K562 (cell line): ENCODE data around the gene ZC3H7B. TPM values are rescaled to one million over a fixed set of nuclear protein-coding genes. Genes with fewer than 3 reads are reported as not detected.
A peak's percentile ranks its signal among the peaks of the same experiment; 100 is the strongest.

Experiments used
- ATAC-seq: fragments of 200-7000 bp; cut with Tn5 transposase; 3 replicates; pipeline ENCODE4 v1.9.1; 2020; ENCODE audit warnings: moderate library complexity
- BruUV-seq: library from RNA; stranded (reverse); fragments of 400-500 nt; replicated peaks from 2 replicates; lab custom pipeline; 2021; lab: Mats Ljungman, UMichigan
- CTCF ChIA-PET: fragments of 300-600 bp; formaldehyde crosslinking; extraction: SDS; loops from one replicate; lab custom pipeline; 2021; ENCODE audit warnings: low intra/inter-chr PET ratio; lab: Yijun Ruan, JAX
- POLR2A ChIA-PET: fragments of 300-600, 350-650 bp; sonication (Branson Sonifier 250); formaldehyde crosslinking; extraction: SDS; loops from one replicate; lab custom pipeline; 2021; ENCODE audit warnings: antibody characterized with exemption, inconsistent platforms; lab: Yijun Ruan, JAX
- DNase-seq, 4 experiments: peaks; one replicate each; pipeline versions ENCODE4 v3.0.0 to v3.0.0-alpha.2; 2011 to 2018; ENCODE audit warnings: low spot score in 3 of 4, mixed read lengths in 3 of 4; ENCODE audit errors: extremely low read depth in 1 of 4
- FAIRE-seq: peaks from 2 replicates; lab custom pipeline; 2011; peaks lifted over from hg19 to GRCh38; lab: Jason Lieb, UNC
- H2AFZ ChIP-seq: 2 replicates; pipeline ENCODE4 v1.6.0; 2011; ENCODE audit warnings: low read depth, low read length, control low read depth, inconsistent platforms
- H3K27ac ChIP-seq: fragments of 200-600 bp; 3 replicates; pipeline ENCODE4 v1.8.0; 2011; ENCODE audit warnings: low read depth, mild to moderate bottlenecking, control low read depth, inconsistent platforms, low read length, moderate library complexity, mixed read lengths; ENCODE audit errors: extremely low read depth
- H3K27me3 ChIP-seq, 2 experiments: fragments of 300-600 bp in 1 of 2; 2 replicates in 1 of 2; 3 replicates in 1 of 2; pipeline versions ENCODE4 v1.6.0 to v1.8.0; 2011; ENCODE audit warnings: inconsistent platforms in 2 of 2, low read length in 2 of 2, mild to moderate bottlenecking in 1 of 2, mixed read lengths in 1 of 2, moderate library complexity in 1 of 2; ENCODE audit not compliant: control insufficient read depth in 2 of 2, insufficient read depth in 2 of 2
- H3K36me3 ChIP-seq: fragments of 300-600 bp; 3 replicates; pipeline ENCODE4 v1.8.0; 2011; ENCODE audit warnings: mild to moderate bottlenecking, low read length, inconsistent platforms; ENCODE audit not compliant: control insufficient read depth, insufficient read depth
- H3K4me1 ChIP-seq, 2 experiments: fragments of 200-600 bp in 1 of 2; replicated peaks in 1 of 2; 2 replicates in 1 of 2; 3 replicates in 1 of 2; pipeline versions ENCODE4 v1.5.1 to v1.8.0; 2011; ENCODE audit warnings: inconsistent platforms in 2 of 2, low read length in 2 of 2, mild to moderate bottlenecking in 1 of 2, mixed read lengths in 1 of 2, moderate library complexity in 1 of 2; ENCODE audit not compliant: control insufficient read depth in 2 of 2, insufficient read depth in 2 of 2
- H3K4me2 ChIP-seq: 2 replicates; pipeline ENCODE4 v1.6.1; 2011; ENCODE audit warnings: low read length, control low read depth, inconsistent platforms, mixed read lengths; ENCODE audit not compliant: insufficient read depth
- H3K4me3 ChIP-seq: fragments of 200-600 bp; sonication (generic), shearing (Covaris generic); 2 replicates; pipeline ENCODE4 v1.5.1; 2016; ENCODE audit warnings: control low read depth, inconsistent platforms
- H3K79me2 ChIP-seq: fragments of 200-600 bp; 3 replicates; pipeline ENCODE4 v1.8.0; 2011; ENCODE audit warnings: low read length, inconsistent platforms; ENCODE audit not compliant: control insufficient read depth, insufficient read depth
- H3K9ac ChIP-seq, 2 experiments: 2 replicates each; pipeline versions ENCODE4 v1.6.0 to v1.6.1; 2011; ENCODE audit warnings: low read depth in 2 of 2, low read length in 2 of 2, control low read depth in 1 of 2, inconsistent platforms in 1 of 2, mild to moderate bottlenecking in 1 of 2, mixed read lengths in 1 of 2; ENCODE audit not compliant: insufficient read depth in 1 of 2
- H3K9me1 ChIP-seq: one replicate; pipeline ENCODE4 v1.6.0; 2011; ENCODE audit warnings: inconsistent platforms, mild to moderate bottlenecking, low read length, moderate library complexity; ENCODE audit not compliant: control insufficient read depth, insufficient read depth
- H3K9me3 ChIP-seq: replicated peaks from 2 replicates; pipeline ENCODE4 v1.5.1; 2011; ENCODE audit warnings: low read depth, low read length, inconsistent platforms; ENCODE audit not compliant: control insufficient read depth, insufficient read depth
- H4K20me1 ChIP-seq: replicated peaks from 2 replicates; pipeline ENCODE4 v1.6.1; 2011; ENCODE audit warnings: low read length, inconsistent platforms, mixed read lengths; ENCODE audit not compliant: control insufficient read depth, insufficient read depth
- NFYB ChIP-seq: IDR thresholded peaks from 2 replicates; pipeline ENCODE4 v1.6.1; 2011; ENCODE audit warnings: mild to moderate bottlenecking, moderate library complexity; ENCODE audit not compliant: insufficient read length; ENCODE audit errors: extremely low read depth
- SMARCE1 ChIP-seq: fragments of 450-650 bp; IDR thresholded peaks from 2 replicates; pipeline ENCODE4 v1.7.1; 2016; ENCODE audit warnings: mild to moderate bottlenecking
- SP1 ChIP-seq: sonication (generic); formaldehyde crosslinking; IDR thresholded peaks from 2 replicates; pipeline ENCODE4 v1.8.1; 2022; ENCODE audit warnings: mild to moderate bottlenecking, missing genetic modification reagents
- whole genome bisulfite sequencing: fragments of 100-300 bp; shearing (Covaris generic); methylation state at CpG from one replicate; pipeline ENCODE4 v1.1.6; 2016; ENCODE audit warnings: low coverage, mixed read lengths; ENCODE audit not compliant: insufficient coverage; ENCODE audit errors: missing lambda C conversion rate; 5-methylcytosine and 5-hydroxymethylcytosine counted together
- in situ Hi-C: fragments of 300-500 bp; cut with MboI; formaldehyde crosslinking; loops from 4 replicates; pipeline ENCODE4 v1.15.0; 2018; ENCODE audit warnings: inconsistent platforms, mixed read lengths
- intact Hi-C: fragments of 100-400 bp; cut with micrococcal nuclease; formaldehyde crosslinking; loops from 2 replicates; pipeline ENCODE4 v1.14.2; 2022
- polyA plus RNA-seq, 8 experiments: library from polyadenylated mRNA; depleted of rRNA in 4 of 8; stranded (reverse) in 5 of 8; unstranded in 3 of 8; fragments of >200 nt; fragmentation: Nextera tagmentation in 2 of 8; fragmentation: Illumina TruSeq in 1 of 8; extraction: Ambion mirVana in 2 of 8; extraction: Trizol in 1 of 8; gene quantifications; 2 replicates each; pipeline versions ENCODE4 v1.2.1 to v1.2.3, GENCODE V29; 2011 to 2014; ENCODE audit warnings: inconsistent platforms in 1 of 8, missing spikeins in 1 of 8
- total RNA-seq, 7 experiments: library from RNA; depleted of rRNA in 6 of 7; stranded (reverse); fragments of >200 nt in 6 of 7; fragmentation: Illumina TruSeq in 2 of 7; extraction: Trizol in 2 of 7; gene quantifications; 2 replicates each; pipeline versions ENCODE4 v1.2.1 to v1.2.3, GENCODE V29; 2011 to 2021; ENCODE audit warnings: low replicate concordance in 1 of 7
- TF ChIP-seq, protein P1 (sequence below): sonication (generic); formaldehyde crosslinking; IDR thresholded peaks from 2 replicates; pipeline ENCODE4 v1.8.1; 2022; ENCODE audit warnings: missing genetic modification reagents
- TF ChIP-seq, protein P2 (sequence below): fragments of 250-450 bp; sonication (Bioruptor Pico); IDR thresholded peaks from 2 replicates; pipeline ENCODE4 v1.5.0; 2021; ENCODE audit warnings: mild to moderate bottlenecking, moderate library complexity

ZC3H7B gene
- total and polyA plus RNA-seq, 9 of the 15 experiments (the other 6 are each of a cell fraction or from before 2014, with no cell fraction given), result 0.07 to 49.8 (median 26.8) TPM

DNA sequence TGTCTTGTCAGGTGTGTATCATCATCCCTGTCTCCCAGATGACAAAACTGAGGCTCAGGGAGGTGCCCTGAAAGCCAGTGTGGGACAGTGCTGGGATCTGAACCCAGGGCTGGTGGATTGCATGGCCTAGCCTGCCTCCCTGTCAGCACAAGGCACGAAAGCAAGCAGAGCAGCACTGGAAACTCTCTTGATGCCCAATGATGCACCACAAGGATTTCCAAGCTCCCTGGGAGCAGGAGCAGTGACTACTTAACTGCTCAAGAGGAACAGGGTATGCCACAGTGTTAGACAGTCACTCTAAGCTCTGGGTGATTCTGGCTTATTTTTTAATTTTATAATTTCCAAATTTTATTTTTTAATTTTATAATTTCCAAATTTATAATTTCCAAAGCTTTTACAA is 9.0 kb downstream of the ZC3H7B start:
- POLR2A ChIA-PET, result no interaction called here
- H3K79me2 ChIP-seq, result peaks cover 83% of the 10 kb centered on the region
- no TSS peak for BruUV-seq
- H3K4me1 ChIP-seq, result peaks cover 27 to 36% of the 10 kb centered on the region in 2 experiments; a peak in 4 of 5 replicates
- FAIRE-seq, result no peak
- in situ Hi-C loops, result no loop called here
- WGBS, result 100% methylated on average over 1 of the region's 1 CpG
- no peak for ATAC-seq
- CTCF ChIA-PET, result no interaction called here
- H4K20me1 ChIP-seq, result no peaks in the 10 kb centered on the region
- H3K9ac ChIP-seq, result no peak overlapping the region
- no peaks in the 10 kb centered on the region for H3K27me3 ChIP-seq
- H3K4me3 ChIP-seq, result no peak overlapping the region
- no peaks in the 10 kb centered on the region for H3K9me1 ChIP-seq
- H3K27ac ChIP-seq, result peak overlapping the region; percentile 48; the same call in 1 of the 3 replicates
- TF ChIP-seq, protein P1, sequence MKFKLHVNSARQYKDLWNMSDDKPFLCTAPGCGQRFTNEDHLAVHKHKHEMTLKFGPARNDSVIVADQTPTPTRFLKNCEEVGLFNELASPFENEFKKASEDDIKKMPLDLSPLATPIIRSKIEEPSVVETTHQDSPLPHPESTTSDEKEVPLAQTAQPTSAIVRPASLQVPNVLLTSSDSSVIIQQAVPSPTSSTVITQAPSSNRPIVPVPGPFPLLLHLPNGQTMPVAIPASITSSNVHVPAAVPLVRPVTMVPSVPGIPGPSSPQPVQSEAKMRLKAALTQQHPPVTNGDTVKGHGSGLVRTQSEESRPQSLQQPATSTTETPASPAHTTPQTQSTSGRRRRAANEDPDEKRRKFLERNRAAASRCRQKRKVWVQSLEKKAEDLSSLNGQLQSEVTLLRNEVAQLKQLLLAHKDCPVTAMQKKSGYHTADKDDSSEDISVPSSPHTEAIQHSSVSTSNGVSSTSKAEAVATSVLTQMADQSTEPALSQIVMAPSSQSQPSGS, result no peak
- no peak for TF ChIP-seq NFYB
- TF ChIP-seq SMARCE1, result no peak
- TF ChIP-seq SP1 (CRISPR knock-in tag), result no peak
- TF ChIP-seq, protein P2, sequence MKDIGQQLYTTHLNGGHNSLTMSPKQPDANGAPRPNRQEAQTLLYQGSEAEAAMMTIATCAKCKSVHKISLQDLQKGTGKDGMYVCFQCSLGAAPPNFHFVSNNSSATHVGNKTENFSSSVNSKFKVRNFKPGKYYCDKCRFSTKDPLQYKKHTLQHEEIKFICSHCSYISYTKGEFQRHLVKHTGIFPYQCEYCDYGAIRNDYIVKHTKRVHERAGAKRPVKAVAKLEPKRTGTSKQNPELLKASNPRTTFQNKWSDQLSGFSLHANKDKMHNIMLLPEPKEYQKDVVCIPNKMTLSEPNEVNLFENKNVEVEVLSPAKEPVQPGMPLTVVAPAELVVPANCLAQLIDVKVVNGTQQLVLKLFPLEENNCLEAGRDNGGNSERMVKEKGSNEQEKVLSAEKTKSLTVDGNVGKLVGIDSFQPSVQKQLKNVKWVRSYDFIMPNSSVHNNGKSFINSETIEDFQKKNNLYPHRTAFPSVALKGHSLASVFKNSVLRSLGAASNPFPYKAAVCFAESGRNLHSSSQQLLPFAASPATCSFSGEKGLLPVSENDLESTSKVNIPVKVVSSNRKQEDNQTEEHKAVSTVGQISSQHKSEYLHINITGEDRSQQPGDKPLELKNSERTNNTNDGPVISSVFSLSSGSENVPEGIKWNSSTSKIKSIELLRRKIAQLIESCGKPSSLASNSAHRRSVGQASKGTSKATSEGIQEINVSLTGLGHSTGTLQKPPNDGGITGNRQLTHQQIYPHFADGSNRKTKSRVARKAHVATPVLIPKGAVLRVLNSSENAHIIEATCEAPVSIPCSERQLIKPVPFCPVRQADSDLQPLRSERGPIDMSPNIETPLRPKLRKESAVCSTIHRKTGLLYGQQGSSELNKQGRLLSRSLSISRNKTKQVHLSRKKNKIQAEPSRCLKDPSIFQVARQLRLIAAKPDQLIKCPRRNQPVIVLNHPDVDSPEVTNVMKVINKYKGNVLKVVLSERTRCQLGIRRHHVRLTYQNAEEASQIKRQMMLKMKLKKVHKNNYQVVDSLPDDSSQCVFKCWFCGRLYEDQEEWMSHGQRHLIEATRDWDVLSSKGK (CRISPR knock-in tag), result no peak
- TF ChIP-seq, all 486 proteins: peak for 0
- Histone ChIP-seq H2AFZ (no peak overlapping the region), H3K4me2 (no peak overlapping the region), H3K9me3 (no peaks in the 10 kb centered on the region), H3K36me3 (peaks cover 34% of the 10 kb centered on the region)
- intact Hi-C loops, result no loop called here
- DNase-seq, result no peak
